Right renal cortex interstitium (tissue), 3 donors: ENCODE results near the gene GRID1. TPM values are rescaled to one million over a fixed set of nuclear protein-coding genes. Genes with fewer than 3 reads are reported as not detected.
"Not testable (repeated sequence)": the region's sequence is repeated elsewhere in the genome, so short reads cannot be mapped to it uniquely, and the experiment has no call there.

ENCODE experiments used
- DNase-seq, 3 donors: peaks; one replicate each; pipeline ENCODE4 v3.0.0-alpha.2; 2013; ENCODE audit warnings: low read depth in 3 of 3, low spot score in 2 of 3
- polyA plus RNA-seq, 3 donors: library from polyadenylated mRNA; unstranded; fragments of 120-200 nt; gene quantifications; one replicate each; pipeline ENCODE4 v1.2.1, GENCODE V29; 2013; ENCODE audit not compliant: insufficient read length in 3 of 3

GRID1 gene
- polyA plus RNA-seq, 3 donors: 1.6 to 1.8 (median 1.7) TPM

GRCh38 chr10:86178401-86179152, 188.0 kb downstream of the GRID1 start:
- DNase-seq: no peak

- DNase-seq: no peak
These were observed 188.9 kb downstream of the GRID1 start for GRCh38 chr10:86177537-86178155.

GRCh38 chr10:86176850-86177536, 189.6 kb downstream of the GRID1 start:
- no peak for DNase-seq

- not testable (repeated sequence) for DNase-seq
These were observed 191.1 kb downstream of the GRID1 start for GRCh38 chr10:86175476-86175875.

- no peak for DNase-seq
These were observed 194.3 kb downstream of the GRID1 start for GRCh38 chr10:86172301-86172700.

- no peak for DNase-seq
These were observed 196.1 kb downstream of the GRID1 start for GRCh38 chr10:86170255-86171108.

GRCh38 chr10:86169506-86170254, 196.9 kb downstream of the GRID1 start:
- DNase-seq: no peak

- no peak for DNase-seq
These were observed 197.5 kb downstream of the GRID1 start for GRCh38 chr10:86169066-86169465.

DNA sequence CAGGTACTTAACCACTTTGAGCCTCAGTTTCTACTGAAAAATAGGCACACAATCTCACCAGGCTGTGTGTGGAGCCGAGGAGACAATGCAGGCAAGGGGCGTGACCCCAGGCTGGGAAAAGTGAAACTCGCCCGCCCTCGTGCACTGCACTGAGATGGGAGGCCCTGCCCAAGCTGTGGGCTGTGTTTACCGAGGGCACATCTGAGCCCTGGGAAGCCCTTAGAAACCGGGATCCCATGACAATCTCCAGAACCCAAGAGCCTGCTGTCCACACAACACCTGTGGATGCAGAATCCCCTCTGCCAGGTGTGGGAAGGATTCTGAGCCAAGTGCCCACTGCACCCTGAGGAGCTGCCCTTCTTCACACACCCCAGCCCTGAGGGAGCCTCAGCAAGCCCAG, 198.3 kb downstream of the GRID1 start:
- DNase-seq: no peak

DNA sequence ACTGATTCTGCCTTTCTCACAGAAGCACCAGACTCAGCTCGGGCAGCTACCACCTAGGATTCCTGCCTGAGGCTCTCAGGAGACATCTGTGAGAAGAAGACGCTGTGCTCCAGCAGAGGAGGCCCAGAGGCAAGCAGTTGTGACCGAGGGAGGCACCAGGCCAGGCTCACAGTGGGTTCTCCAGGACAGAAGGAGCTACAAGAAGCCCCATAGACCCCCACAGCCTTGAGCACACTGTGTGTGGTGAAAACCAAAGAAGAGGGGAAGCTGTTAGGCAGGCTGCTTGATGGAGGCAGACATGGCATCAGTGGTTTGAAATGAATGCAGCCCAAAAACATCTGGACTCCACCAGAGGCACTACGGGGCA, 198.8 kb downstream of the GRID1 start:
- no peak for DNase-seq

- DNase-seq: no peak
These were observed 199.4 kb downstream of the GRID1 start for GRCh38 chr10:86167121-86167761.

DNA sequence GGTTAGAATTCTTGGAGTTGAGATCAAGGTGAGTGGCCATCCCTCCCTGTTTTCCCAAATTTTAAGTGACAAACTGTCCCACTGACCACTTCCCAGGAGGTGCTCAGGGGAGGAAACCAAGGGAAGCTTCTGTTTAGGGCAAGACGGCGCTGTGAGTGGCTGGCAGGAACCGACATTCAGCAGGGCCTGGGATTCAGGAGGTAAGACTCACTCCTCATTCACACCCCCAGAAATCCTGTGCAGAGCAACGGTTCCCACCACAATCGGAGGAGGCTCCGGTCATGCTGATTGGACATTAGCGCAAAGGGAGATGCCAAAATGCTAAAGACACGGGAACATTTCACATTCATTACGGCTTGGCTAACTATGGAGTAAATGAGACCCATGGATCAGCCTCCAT, 200.9 kb downstream of the GRID1 start:
- no peak for DNase-seq

DNA sequence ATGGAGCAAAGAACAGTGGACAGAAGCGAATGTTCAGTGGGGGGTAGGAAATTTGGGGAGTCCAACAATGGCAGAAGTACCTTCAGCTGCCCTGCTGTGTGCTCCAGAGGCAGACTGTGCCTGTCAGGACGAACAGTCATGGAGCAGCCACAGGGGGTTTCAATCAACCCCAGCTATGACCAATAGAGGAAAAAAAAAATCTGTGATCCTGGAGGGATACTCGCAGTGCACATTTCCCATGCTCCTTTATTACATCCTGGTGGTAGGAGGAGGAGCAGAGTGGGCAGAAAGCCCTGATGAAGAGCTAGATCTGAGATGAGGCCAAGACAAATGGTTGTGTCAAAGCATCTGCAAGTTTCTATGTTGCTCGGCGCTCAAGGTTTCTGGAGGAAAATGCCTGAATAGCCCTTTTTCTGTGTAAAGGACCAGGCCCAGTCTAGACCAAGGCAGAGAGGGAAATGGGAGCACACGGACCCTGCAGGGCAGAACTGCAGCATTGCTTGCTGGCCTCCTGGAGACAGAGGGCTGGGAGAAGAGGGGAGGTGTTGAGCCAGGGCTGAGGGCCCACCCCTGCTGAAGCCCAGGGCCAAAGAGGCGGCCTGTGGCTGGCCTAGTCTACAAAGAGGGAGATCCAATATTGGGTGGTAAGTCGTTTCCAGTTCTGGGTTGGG, 201.5 kb downstream of the GRID1 start:
- DNase-seq: no peak

- DNase-seq: no peak
These were observed 202.3 kb downstream of the GRID1 start for GRCh38 chr10:86164174-86164774.

DNA sequence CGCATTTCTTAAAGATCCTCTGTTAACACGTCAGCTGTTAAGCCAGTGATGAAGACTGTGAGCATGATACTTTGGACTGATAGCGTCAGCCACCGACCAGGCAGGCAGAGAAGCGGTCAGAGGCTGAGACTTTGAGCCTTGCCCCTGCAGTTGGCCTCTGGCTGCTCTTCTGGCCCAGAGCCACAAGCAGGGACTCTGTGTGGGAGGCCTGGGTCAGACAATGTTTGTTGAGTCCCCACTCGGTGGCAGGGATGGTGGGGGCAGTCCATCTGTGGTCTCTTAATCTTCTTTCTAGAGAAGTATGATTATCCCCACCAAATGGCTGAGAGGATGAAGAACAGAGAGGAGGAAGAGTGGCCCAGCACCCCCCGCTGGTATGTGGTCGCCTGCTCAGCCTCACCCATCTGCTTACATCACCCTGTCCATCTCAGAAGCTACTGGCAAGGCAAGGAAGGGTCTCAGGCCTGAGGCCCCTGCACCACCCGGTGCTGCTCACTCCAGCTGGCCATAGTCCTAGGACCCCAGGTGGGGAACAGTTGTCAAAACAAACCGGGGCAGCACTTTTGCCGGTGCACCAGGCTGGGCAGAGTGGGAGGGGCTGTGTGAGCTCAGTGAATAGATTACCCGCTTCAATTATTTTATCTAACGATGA, 202.9 kb downstream of the GRID1 start:
- DNase-seq: no peak

DNA sequence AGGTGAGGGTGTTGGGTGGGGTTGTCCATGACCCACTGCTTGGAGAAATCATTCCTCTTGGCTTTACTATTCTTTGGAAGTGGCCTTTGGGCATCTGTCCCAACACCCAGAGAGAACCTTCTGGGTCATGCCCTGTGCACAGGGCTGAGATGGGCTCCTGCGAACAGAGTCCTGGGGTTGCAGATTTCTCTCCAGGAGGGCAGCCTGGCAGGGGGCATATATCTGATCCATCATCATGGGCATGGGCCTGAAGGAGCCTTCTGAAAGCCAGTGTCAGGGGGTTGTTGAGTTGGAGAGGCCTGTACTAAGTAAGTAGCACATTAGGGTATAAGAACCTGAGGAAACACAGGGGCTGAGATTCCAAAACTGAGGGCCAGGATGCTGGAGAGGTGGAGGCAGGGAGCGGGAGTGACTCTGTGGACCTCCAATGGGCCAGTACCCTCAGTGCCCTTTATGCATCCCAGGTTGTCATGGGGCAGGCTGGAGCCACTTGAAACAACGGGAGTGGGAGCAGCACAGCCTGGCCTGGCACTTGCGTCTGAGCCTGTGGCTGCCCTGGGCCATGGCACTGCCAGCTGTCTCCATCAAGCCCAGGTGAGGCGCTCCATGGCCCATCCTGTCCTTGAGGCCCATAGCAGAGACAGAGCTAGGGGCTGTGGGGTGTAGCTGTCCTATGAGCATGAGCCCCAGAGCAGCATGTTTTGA, 203.7 kb downstream of the GRID1 start:
- DNase-seq: no peak

- no peak for DNase-seq
These were observed 204.6 kb downstream of the GRID1 start for GRCh38 chr10:86162036-86162435.
